K562 (cell line): ENCODE results near the gene RAB3C.
"Not testable (repeated sequence)": the region's sequence is repeated elsewhere in the genome, so short reads cannot be mapped to it uniquely, and the experiment has no call there.

Experiments used
- E4F1 ChIP-seq: fragments of 250-450 bp; sonication (Bioruptor Pico); IDR thresholded peaks from 2 replicates; pipeline ENCODE4 v1.5.0; 2021; ENCODE audit warnings: mild to moderate bottlenecking, borderline replicate concordance
- EP300 ChIP-seq: IDR thresholded peaks from 2 replicates; pipeline ENCODE4 v1.6.1; 2012; ENCODE audit warnings: low read length, improper control_type of control experiment
- ESRRA ChIP-seq: fragments of 450-650 bp; IDR thresholded peaks from 2 replicates; pipeline ENCODE4 v1.6.1; 2014; ENCODE audit warnings: low read depth, mild to moderate bottlenecking, moderate library complexity, borderline replicate concordance
- FOSL1 ChIP-seq: fragments of 200-800 bp; sonication (Bioruptor generic); conservative IDR thresholded peaks from 2 replicates; pipeline ENCODE4 v1.6.1; 2016; ENCODE audit warnings: missing genetic modification characterization, missing compliant biosample characterization
- NR2C2 ChIP-seq, 2 experiments: fragments of 200-800 bp in 1 of 2; sonication (Bioruptor generic) in 1 of 2; sonication (generic) in 1 of 2; formaldehyde crosslinking in 1 of 2; IDR thresholded peaks; 2 replicates each; pipeline versions ENCODE4 v1.6.1 to v1.8.0; 2016 to 2022; ENCODE audit warnings: mild to moderate bottlenecking in 1 of 2, missing compliant biosample characterization in 1 of 2, missing genetic modification characterization in 1 of 2, missing genetic modification reagents in 1 of 2
- POLR2A ChIP-seq: fragments of 450-650 bp; conservative IDR thresholded peaks from 2 replicates; pipeline ENCODE4 v1.6.1; 2016
- SPI1 ChIP-seq: IDR thresholded peaks from 2 replicates; pipeline ENCODE4 v1.6.1; 2011; ENCODE audit warnings: low read depth, low read length, control low read depth, borderline replicate concordance
- SRF ChIP-seq, 2 experiments: fragments of 250-450, 450-650 bp in 1 of 2; sonication (Bioruptor Pico) in 1 of 2; sonication (generic) in 1 of 2; formaldehyde crosslinking; IDR thresholded peaks; 2 replicates each; pipeline versions ENCODE4 v1.5.0 to v1.5.1; 2020 to 2022; ENCODE audit warnings: mild to moderate bottlenecking in 1 of 2, missing genetic modification reagents in 1 of 2
- ZBTB26 ChIP-seq: fragments of 450-650 bp; formaldehyde crosslinking; IDR thresholded peaks from 2 replicates; pipeline ENCODE4 v1.4.0; 2022; ENCODE audit warnings: missing genetic modification characterization
- TF ChIP-seq, protein P1 (sequence below), 3 experiments: IDR thresholded peaks in 2 of 3; conservative IDR thresholded peaks in 1 of 3; 2 replicates each; pipeline ENCODE4 v1.5.1; 2011 to 2012; ENCODE audit warnings: low read length in 3 of 3, mild to moderate bottlenecking in 3 of 3, control low read depth in 2 of 3, improper control_type of control experiment in 1 of 3, inconsistent platforms in 1 of 3, low read depth in 1 of 3, mixed read lengths in 1 of 3, moderate library complexity in 1 of 3; ENCODE audit not compliant: insufficient read depth in 2 of 3
- TF ChIP-seq, protein P2 (sequence below): fragments of 250-450 bp; sonication (Bioruptor Pico); IDR thresholded peaks from 2 replicates; pipeline ENCODE4 v1.5.0; 2021
- TF ChIP-seq, protein P3 (sequence below), 2 experiments: IDR thresholded peaks in 1 of 2; conservative IDR thresholded peaks in 1 of 2; 2 replicates each; pipeline ENCODE4 v1.6.1; 2016; ENCODE audit warnings: low read depth in 2 of 2, mild to moderate bottlenecking in 1 of 2, missing compliant biosample characterization in 1 of 2, missing genetic modification characterization in 1 of 2, moderate library complexity in 1 of 2
- TF ChIP-seq, protein P4 (sequence below): fragments of 250-450 bp; sonication (Bioruptor Pico); IDR thresholded peaks from 2 replicates; pipeline ENCODE4 v1.8.0; 2021; ENCODE audit warnings: mild to moderate bottlenecking, moderate library complexity
- TF ChIP-seq, protein P5 (sequence below): fragments of 200-800 bp; sonication (Bioruptor generic); IDR thresholded peaks from 2 replicates; pipeline ENCODE4 v1.6.1; 2016; ENCODE audit warnings: missing genetic modification characterization, missing compliant biosample characterization

DNA sequence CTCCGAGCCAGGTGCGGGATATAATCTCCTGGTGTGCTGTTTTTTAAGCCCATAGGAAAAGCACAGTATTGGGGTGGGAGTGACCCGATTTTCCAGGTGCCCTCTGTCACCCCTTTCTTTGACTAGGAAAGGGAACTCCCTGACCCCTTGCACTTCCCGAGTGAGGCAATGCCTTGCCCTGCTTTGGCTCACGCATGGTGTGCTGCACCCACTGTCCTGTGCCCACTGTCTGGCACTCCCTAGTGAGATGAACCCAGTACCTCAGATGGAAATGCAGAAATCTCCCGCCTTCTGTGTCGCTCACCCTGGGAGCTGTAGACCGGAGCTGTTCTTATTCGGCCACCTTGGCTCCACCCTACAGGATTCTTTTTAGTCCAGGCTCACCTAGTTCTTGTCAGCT, 40.9 kb upstream of the RAB3C start:
- TF ChIP-seq, protein P1, sequence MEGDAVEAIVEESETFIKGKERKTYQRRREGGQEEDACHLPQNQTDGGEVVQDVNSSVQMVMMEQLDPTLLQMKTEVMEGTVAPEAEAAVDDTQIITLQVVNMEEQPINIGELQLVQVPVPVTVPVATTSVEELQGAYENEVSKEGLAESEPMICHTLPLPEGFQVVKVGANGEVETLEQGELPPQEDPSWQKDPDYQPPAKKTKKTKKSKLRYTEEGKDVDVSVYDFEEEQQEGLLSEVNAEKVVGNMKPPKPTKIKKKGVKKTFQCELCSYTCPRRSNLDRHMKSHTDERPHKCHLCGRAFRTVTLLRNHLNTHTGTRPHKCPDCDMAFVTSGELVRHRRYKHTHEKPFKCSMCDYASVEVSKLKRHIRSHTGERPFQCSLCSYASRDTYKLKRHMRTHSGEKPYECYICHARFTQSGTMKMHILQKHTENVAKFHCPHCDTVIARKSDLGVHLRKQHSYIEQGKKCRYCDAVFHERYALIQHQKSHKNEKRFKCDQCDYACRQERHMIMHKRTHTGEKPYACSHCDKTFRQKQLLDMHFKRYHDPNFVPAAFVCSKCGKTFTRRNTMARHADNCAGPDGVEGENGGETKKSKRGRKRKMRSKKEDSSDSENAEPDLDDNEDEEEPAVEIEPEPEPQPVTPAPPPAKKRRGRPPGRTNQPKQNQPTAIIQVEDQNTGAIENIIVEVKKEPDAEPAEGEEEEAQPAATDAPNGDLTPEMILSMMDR (IDR thresholded peaks at IDR 0.05 in 2 of 3, conservative IDR thresholded peaks at IDR 0.05 in 1 of 3; ENCODE audit: insufficient read depth in 2 of 3, low read depth in 1 of 3, low read length in 3 of 3) = not testable (repeated sequence)
- TF ChIP-seq, protein P2, sequence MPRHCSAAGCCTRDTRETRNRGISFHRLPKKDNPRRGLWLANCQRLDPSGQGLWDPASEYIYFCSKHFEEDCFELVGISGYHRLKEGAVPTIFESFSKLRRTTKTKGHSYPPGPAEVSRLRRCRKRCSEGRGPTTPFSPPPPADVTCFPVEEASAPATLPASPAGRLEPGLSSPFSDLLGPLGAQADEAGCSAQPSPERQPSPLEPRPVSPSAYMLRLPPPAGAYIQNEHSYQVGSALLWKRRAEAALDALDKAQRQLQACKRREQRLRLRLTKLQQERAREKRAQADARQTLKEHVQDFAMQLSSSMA (CRISPR knock-in tag) = not testable (repeated sequence)
- TF ChIP-seq EP300; POLR2A; NR2C2 (CRISPR knock-in tag; IDR thresholded peaks at IDR 0.05); NR2C2 (tag; IDR thresholded peaks at IDR 0.05); E4F1 (CRISPR knock-in tag); SRF (CRISPR knock-in tag; IDR thresholded peaks at IDR 0.05); FOSL1 (tag); SPI1; ESRRA; ZBTB26: not testable (repeated sequence)
- TF ChIP-seq, protein P3, sequence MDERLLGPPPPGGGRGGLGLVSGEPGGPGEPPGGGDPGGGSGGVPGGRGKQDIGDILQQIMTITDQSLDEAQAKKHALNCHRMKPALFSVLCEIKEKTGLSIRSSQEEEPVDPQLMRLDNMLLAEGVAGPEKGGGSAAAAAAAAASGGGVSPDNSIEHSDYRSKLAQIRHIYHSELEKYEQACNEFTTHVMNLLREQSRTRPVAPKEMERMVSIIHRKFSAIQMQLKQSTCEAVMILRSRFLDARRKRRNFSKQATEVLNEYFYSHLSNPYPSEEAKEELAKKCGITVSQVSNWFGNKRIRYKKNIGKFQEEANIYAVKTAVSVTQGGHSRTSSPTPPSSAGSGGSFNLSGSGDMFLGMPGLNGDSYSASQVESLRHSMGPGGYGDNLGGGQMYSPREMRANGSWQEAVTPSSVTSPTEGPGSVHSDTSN (CRISPR knock-in tag; IDR thresholded peaks at IDR 0.05; ENCODE audit: low read depth) = not testable (repeated sequence)
- TF ChIP-seq, protein P3 (tag; conservative IDR thresholded peaks at IDR 0.05; ENCODE audit: low read depth) = not testable (repeated sequence)
- TF ChIP-seq, protein P4, sequence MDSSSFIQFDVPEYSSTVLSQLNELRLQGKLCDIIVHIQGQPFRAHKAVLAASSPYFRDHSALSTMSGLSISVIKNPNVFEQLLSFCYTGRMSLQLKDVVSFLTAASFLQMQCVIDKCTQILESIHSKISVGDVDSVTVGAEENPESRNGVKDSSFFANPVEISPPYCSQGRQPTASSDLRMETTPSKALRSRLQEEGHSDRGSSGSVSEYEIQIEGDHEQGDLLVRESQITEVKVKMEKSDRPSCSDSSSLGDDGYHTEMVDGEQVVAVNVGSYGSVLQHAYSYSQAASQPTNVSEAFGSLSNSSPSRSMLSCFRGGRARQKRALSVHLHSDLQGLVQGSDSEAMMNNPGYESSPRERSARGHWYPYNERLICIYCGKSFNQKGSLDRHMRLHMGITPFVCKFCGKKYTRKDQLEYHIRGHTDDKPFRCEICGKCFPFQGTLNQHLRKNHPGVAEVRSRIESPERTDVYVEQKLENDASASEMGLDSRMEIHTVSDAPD = not testable (repeated sequence)
- TF ChIP-seq, protein P5, sequence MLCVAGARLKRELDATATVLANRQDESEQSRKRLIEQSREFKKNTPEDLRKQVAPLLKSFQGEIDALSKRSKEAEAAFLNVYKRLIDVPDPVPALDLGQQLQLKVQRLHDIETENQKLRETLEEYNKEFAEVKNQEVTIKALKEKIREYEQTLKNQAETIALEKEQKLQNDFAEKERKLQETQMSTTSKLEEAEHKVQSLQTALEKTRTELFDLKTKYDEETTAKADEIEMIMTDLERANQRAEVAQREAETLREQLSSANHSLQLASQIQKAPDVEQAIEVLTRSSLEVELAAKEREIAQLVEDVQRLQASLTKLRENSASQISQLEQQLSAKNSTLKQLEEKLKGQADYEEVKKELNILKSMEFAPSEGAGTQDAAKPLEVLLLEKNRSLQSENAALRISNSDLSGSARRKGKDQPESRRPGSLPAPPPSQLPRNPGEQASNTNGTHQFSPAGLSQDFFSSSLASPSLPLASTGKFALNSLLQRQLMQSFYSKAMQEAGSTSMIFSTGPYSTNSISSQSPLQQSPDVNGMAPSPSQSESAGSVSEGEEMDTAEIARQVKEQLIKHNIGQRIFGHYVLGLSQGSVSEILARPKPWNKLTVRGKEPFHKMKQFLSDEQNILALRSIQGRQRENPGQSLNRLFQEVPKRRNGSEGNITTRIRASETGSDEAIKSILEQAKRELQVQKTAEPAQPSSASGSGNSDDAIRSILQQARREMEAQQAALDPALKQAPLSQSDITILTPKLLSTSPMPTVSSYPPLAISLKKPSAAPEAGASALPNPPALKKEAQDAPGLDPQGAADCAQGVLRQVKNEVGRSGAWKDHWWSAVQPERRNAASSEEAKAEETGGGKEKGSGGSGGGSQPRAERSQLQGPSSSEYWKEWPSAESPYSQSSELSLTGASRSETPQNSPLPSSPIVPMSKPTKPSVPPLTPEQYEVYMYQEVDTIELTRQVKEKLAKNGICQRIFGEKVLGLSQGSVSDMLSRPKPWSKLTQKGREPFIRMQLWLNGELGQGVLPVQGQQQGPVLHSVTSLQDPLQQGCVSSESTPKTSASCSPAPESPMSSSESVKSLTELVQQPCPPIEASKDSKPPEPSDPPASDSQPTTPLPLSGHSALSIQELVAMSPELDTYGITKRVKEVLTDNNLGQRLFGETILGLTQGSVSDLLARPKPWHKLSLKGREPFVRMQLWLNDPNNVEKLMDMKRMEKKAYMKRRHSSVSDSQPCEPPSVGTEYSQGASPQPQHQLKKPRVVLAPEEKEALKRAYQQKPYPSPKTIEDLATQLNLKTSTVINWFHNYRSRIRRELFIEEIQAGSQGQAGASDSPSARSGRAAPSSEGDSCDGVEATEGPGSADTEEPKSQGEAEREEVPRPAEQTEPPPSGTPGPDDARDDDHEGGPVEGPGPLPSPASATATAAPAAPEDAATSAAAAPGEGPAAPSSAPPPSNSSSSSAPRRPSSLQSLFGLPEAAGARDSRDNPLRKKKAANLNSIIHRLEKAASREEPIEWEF (CRISPR knock-in tag) = not testable (repeated sequence)
